ENCODE measurements around the gene RTF2. TPM values are rescaled to one million over a fixed set of nuclear protein-coding genes. Genes with fewer than 3 reads are reported as not detected.

RTF2 gene
- total RNA-seq, 1 donor from 2014 or later: 65.5 TPM

DNA sequence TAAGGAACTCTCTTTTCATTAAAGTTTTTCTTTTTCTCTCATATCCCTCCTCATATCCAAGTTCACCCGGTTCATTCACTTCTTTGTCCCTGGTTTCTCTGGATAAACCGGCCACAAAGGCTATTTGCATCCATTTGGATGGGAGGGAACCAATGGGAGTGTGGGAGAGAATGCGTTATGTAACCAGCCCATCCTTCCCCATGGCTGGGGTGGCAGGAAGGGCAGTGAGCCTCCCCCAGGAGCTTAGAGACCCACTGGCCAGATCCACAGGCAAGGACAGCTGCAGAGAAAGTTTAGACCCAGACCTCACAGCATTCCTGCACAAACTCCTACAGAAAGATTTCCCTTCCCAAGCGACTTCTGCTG lies 45.6 kb upstream of the RTF2 start:
- H3K4me1 Mint-ChIP-seq (ENCODE audit: low read depth): no peaks in the 10 kb centered on the region
- H3K27ac Mint-ChIP-seq: no peak overlapping the region
- H3K27me3 Mint-ChIP-seq: no peaks in the 10 kb centered on the region
- DNase-seq (ENCODE audit: low spot score, unreplicated experiment): no peak
- no peaks in the 10 kb centered on the region for H3K36me3 Mint-ChIP-seq (ENCODE audit: insufficient read depth)
- no peaks in the 10 kb centered on the region for H3K9me3 Mint-ChIP-seq (ENCODE audit: low read depth)
- H3K4me3 Mint-ChIP-seq (ENCODE audit: low read depth): no peak overlapping the region
- TF ChIP-seq, protein P1, sequence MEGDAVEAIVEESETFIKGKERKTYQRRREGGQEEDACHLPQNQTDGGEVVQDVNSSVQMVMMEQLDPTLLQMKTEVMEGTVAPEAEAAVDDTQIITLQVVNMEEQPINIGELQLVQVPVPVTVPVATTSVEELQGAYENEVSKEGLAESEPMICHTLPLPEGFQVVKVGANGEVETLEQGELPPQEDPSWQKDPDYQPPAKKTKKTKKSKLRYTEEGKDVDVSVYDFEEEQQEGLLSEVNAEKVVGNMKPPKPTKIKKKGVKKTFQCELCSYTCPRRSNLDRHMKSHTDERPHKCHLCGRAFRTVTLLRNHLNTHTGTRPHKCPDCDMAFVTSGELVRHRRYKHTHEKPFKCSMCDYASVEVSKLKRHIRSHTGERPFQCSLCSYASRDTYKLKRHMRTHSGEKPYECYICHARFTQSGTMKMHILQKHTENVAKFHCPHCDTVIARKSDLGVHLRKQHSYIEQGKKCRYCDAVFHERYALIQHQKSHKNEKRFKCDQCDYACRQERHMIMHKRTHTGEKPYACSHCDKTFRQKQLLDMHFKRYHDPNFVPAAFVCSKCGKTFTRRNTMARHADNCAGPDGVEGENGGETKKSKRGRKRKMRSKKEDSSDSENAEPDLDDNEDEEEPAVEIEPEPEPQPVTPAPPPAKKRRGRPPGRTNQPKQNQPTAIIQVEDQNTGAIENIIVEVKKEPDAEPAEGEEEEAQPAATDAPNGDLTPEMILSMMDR (IDR thresholded peaks at IDR 0.05; ENCODE audit: unreplicated experiment): no peak

DNA sequence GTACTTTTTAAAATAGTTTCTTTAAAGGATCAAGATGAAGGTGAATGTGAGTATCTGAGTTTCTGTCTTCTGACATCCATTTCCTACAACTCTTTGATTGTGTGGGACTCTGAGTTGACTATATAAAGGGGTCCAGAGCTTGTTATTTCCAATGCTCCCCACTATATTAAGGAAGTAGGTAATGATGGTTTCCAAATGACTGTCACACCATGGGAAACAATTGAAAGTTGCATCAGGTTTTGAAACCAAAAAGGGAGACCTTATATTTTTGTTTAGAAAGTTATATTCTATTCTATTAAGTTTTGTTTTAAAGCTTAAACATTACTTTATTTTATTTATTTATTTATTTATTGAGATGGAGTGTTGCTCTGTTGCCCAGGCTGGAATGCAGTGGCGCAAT lies 45.2 kb upstream of the RTF2 start:
- Mint-ChIP-seq H3K9me3 (ENCODE audit: low read depth) (no peaks in the 10 kb centered on the region), H3K4me3 (ENCODE audit: low read depth) (no peak overlapping the region), H3K36me3 (ENCODE audit: insufficient read depth) (no peaks in the 10 kb centered on the region), H3K4me1 (ENCODE audit: low read depth) (no peaks in the 10 kb centered on the region), H3K27me3 (no peaks in the 10 kb centered on the region), H3K27ac (no peak overlapping the region)
- DNase-seq (ENCODE audit: low spot score, unreplicated experiment): no peak
- TF ChIP-seq, protein P1 (IDR thresholded peaks at IDR 0.05; ENCODE audit: unreplicated experiment): no peak

DNA sequence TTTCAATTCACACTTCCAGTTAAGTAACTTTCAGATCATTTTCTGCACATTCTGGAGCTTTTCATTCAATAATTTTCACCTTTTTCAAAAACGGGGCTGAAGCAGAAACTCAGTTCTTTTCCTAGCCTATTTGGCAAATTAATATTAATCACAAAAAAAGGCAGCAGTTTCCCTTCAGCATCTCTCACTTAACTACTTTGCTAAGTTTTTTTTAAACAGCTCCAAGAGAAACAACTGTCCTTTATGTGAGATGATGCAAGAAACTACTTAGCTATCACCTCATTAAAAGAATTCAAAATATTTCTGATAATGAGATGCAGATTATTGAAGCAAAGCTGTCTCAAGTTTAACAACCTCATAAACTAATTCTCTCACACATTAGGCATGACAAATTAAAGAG lies 44.5 kb upstream of the RTF2 start:
- Mint-ChIP-seq H3K27ac (no peak overlapping the region), H3K27me3 (no peaks in the 10 kb centered on the region), H3K9me3 (ENCODE audit: low read depth) (no peaks in the 10 kb centered on the region), H3K36me3 (ENCODE audit: insufficient read depth) (no peaks in the 10 kb centered on the region), H3K4me3 (ENCODE audit: low read depth) (no peak overlapping the region), H3K4me1 (ENCODE audit: low read depth) (no peaks in the 10 kb centered on the region)
- TF ChIP-seq, protein P1 (IDR thresholded peaks at IDR 0.05; ENCODE audit: unreplicated experiment): no peak
- no peak for DNase-seq (ENCODE audit: low spot score, unreplicated experiment)

DNA sequence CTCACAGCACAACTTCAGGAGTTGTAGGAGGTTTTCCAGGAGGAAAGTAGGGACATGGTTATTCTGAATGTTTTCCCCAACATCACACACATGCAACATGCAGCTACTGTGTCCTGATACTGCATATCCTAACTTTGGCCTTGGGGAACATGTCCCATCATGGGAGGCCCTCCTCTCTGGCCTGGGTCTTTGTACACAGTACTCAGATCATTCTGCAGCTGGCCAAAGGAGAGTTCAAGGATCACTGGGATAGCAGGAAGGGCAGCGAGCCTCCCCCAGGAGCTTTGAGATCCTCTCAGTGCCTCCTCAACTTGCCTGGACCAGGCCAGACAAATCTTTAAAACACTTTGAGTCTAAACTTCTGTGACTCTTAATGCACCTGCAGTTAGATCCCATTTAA lies 43.5 kb upstream of the RTF2 start:
- no peak for DNase-seq (ENCODE audit: low spot score, unreplicated experiment)
- no peaks in the 10 kb centered on the region for H3K9me3 Mint-ChIP-seq (ENCODE audit: low read depth)
- peaks cover 2% of the 10 kb centered on the region for H3K4me1 Mint-ChIP-seq (ENCODE audit: low read depth)
- H3K36me3 Mint-ChIP-seq (ENCODE audit: insufficient read depth): no peaks in the 10 kb centered on the region
- peak overlapping the region; percentile 73 for H3K27ac Mint-ChIP-seq
- H3K27me3 Mint-ChIP-seq: peaks cover 5% of the 10 kb centered on the region
- H3K4me3 Mint-ChIP-seq (ENCODE audit: low read depth): no peak overlapping the region
- TF ChIP-seq, protein P1 (IDR thresholded peaks at IDR 0.05; ENCODE audit: unreplicated experiment): no peak

DNA sequence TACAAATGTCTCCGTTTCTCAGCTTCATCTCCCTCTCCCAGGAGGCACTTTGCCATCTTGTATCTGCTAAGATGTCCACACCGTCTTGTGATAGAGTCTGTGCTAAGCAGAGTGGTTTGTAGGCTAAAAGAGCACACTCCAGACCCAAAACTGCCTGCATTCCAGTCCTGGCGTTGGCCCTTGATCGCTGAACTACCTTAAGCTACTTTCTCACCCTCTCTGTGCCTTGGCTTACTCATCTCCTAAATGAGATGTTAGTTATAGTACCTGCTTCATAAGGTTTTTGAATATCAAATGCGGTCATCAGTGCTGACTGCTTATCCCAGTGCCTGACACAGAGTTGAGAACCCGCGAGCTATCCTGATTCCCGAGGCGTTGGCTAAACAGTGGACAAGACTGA lies 42.4 kb upstream of the RTF2 start:
- H3K4me3 Mint-ChIP-seq (ENCODE audit: low read depth): no peak overlapping the region
- H3K9me3 Mint-ChIP-seq (ENCODE audit: low read depth): no peaks in the 10 kb centered on the region
- no peaks in the 10 kb centered on the region for H3K36me3 Mint-ChIP-seq (ENCODE audit: insufficient read depth)
- DNase-seq (ENCODE audit: low spot score, unreplicated experiment): no peak
- TF ChIP-seq, protein P1 (IDR thresholded peaks at IDR 0.05; ENCODE audit: unreplicated experiment): no peak
- H3K4me1 Mint-ChIP-seq (ENCODE audit: low read depth): peaks cover 2% of the 10 kb centered on the region
- H3K27ac Mint-ChIP-seq: peak overlapping the region; percentile 62
- H3K27me3 Mint-ChIP-seq: peaks cover 10% of the 10 kb centered on the region
